Lung (tissue), 12 donors: Measurements from ENCODE around the gene PIP5K1B. TPM values are rescaled to one million over a fixed set of nuclear protein-coding genes. Genes with fewer than 3 reads are reported as not detected.

Experiments
- ATAC-seq: fragments of 200-7000 bp; cut with Tn5 transposase; one replicate; pipeline ENCODE4 v1.9.1; 2020; ENCODE audit warnings: moderate number of reproducible peaks; ENCODE audit not compliant: insufficient read depth, low FRiP score
- DNase-seq, 3 donors: peaks; one replicate each; pipeline ENCODE4 v3.0.0-alpha.2; 2013 to 2017
- H3K27ac ChIP-seq, 2 donors: one replicate each; pipeline ENCODE4 v1.5.1; 2013; ENCODE audit warnings: mild to moderate bottlenecking in 2 of 2, moderate library complexity in 2 of 2, control low read depth in 1 of 2, inconsistent platforms in 1 of 2, low read depth in 1 of 2, low read length in 1 of 2
- H3K27me3 ChIP-seq, 3 donors: one replicate each; pipeline ENCODE4 v1.5.1; 2013; ENCODE audit warnings: low read length in 2 of 3; ENCODE audit not compliant: control insufficient read depth in 3 of 3, insufficient read depth in 3 of 3
- H3K36me3 ChIP-seq, 4 donors: one replicate each; pipeline ENCODE4 v1.5.1; 2013; ENCODE audit warnings: low read length in 4 of 4, mild to moderate bottlenecking in 1 of 4, moderate library complexity in 1 of 4; ENCODE audit not compliant: control insufficient read depth in 4 of 4, insufficient read depth in 4 of 4
- H3K4me1 ChIP-seq, 5 donors: one replicate each; pipeline ENCODE4 v1.5.1; 2013; ENCODE audit warnings: low read length in 5 of 5, mild to moderate bottlenecking in 2 of 5, moderate library complexity in 1 of 5; ENCODE audit not compliant: control insufficient read depth in 5 of 5, insufficient read depth in 5 of 5
- H3K4me3 ChIP-seq: one replicate; pipeline ENCODE4 v1.5.1; 2013; ENCODE audit warnings: mild to moderate bottlenecking, control low read depth, moderate library complexity
- H3K9ac ChIP-seq, 2 donors: one replicate each; pipeline ENCODE4 v1.5.1; 2013; ENCODE audit warnings: low read length in 2 of 2, control low read depth in 1 of 2; ENCODE audit not compliant: insufficient read depth in 1 of 2
- H3K9me3 ChIP-seq, 4 donors: one replicate each; pipeline ENCODE4 v1.5.1; 2013; ENCODE audit warnings: low read length in 3 of 4, mild to moderate bottlenecking in 1 of 4, moderate library complexity in 1 of 4; ENCODE audit not compliant: control insufficient read depth in 4 of 4, insufficient read depth in 3 of 4
- CTCF ChIP-seq: IDR thresholded peaks from 2 replicates; pipeline ENCODE4 v1.5.1; 2012; ENCODE audit warnings: mild to moderate bottlenecking; ENCODE audit errors: control extremely low read depth, extremely low read depth
- WGBS, 2 donors: extraction: QIAGEN DNeasy Blood & Tissue Kit; methylation state at CpG; one replicate each; pipeline ENCODE4 v1.1.7; 2013; 5-methylcytosine and 5-hydroxymethylcytosine counted together
- polyA plus RNA-seq, 2 donors: library from polyadenylated mRNA; stranded (reverse); fragments of 200-250 nt; gene quantifications; one replicate each; pipeline ENCODE4 v1.2.1, GENCODE V29; 2013
- total RNA-seq, 2 donors: library from RNA; depleted of rRNA in 1 of 2; stranded (reverse); fragments of >200 nt in 1 of 2; gene quantifications; one replicate each; pipeline ENCODE4 v1.2.1, GENCODE V29; 2014 to 2021
- donor health status: control.
- donor health status: control.
- donor health status: Bipolar disorder and iron deficiency.
- donor health status: healthy.
- donor health status: DM: yes; HTN: yes; CAD: no.

PIP5K1B gene
- total and polyA plus RNA-seq, 4 donors = 6.6 to 28.2 (median 15.6) TPM

- ATAC-seq (peak; percentile 2), DNase-seq (peak; percentile 16 to 24 (median 22))
- no peak for TF ChIP-seq CTCF
- H3K9ac ChIP-seq = no peak overlapping the region
- H3K9me3 ChIP-seq = peaks cover 0 to 2% (median 0%) of the 10 kb centered on the region in 4 donors
- peaks cover 0 to 56% (median 41%) of the 10 kb centered on the region in 3 donors for H3K27me3 ChIP-seq
- H3K4me3 ChIP-seq = peak overlapping the region; percentile 64
- H3K4me1 ChIP-seq = peaks cover 0 to 16% (median 5%) of the 10 kb centered on the region in 5 donors
- H3K27ac ChIP-seq = peak overlapping the region; percentile 86 to 91
- 0% methylated on average over 57 to 62 of the region's 62 CpGs for WGBS, 2 donors
- no peaks in the 10 kb centered on the region for H3K36me3 ChIP-seq
Observed at GRCh38 chr9:68705531-68706362, 707 bp downstream of the PIP5K1B start.

GRCh38 chr9:68706363-68707201 is 1.5 kb downstream of the PIP5K1B start:
- Histone ChIP-seq H3K27me3 (peaks cover 0 to 55% (median 41%) of the 10 kb centered on the region in 3 donors), H3K9ac (no peak overlapping the region), H3K27ac (peak overlapping the region; percentile 84 to 91), H3K36me3 (no peaks in the 10 kb centered on the region), H3K4me3 (peak overlapping the region; percentile 64), H3K9me3 (peaks cover 0 to 2% (median 0%) of the 10 kb centered on the region in 4 donors), H3K4me1 (peaks cover 0 to 16% (median 5%) of the 10 kb centered on the region in 5 donors)
- 16 to 19% methylated on average over 19 of the region's 19 CpGs for WGBS, 2 donors
- ATAC-seq (no peak), DNase-seq (no peak)
- no peak for TF ChIP-seq CTCF

- TF ChIP-seq CTCF = no peak
- Histone ChIP-seq H3K4me3 (no peak overlapping the region), H3K36me3 (no peaks in the 10 kb centered on the region), H3K27me3 (peaks cover 0 to 58% (median 39%) of the 10 kb centered on the region in 3 donors), H3K27ac (peak overlapping the region in 1 of 2 donors; percentile 64), H3K9ac (no peak overlapping the region), H3K9me3 (peaks cover 0 to 2% (median 0%) of the 10 kb centered on the region in 4 donors), H3K4me1 (peaks cover 0 to 16% (median 5%) of the 10 kb centered on the region in 5 donors)
- no peak for ATAC-seq
- WGBS, 2 donors = 83 to 85% methylated on average over 4 of the region's 4 CpGs
- no peak for DNase-seq
Observed at GRCh38 chr9:68707801-68708488, 2.9 kb downstream of the PIP5K1B start.
